ENCODE results near the gene DDIAS. TPM values are rescaled to one million over a fixed set of nuclear protein-coding genes. Genes with fewer than 3 reads are reported as not detected.

The DDIAS gene
- total and polyA plus RNA-seq, 2 donors (not counting 1 experiment from before 2014, with no cell fraction given): 1.7 to 3.3 TPM

GRCh38 chr11:82892611-82893169, 8.8 kb upstream of the DDIAS start:
- CTCF ChIA-PET: interaction anchor here (1.5 to 4.7 kb wide), 3 partner anchors 9 to 25 kb away, joined by 4 to 33 read pairs (median 22); partner anchors contain the start of gene DDIAS
- H3K27ac Mint-ChIP-seq: peak overlapping the region; percentile 63
- H3K9ac ChIP-seq (ENCODE audit: low read length): no peak overlapping the region
- WGBS (ENCODE audit: insufficient coverage): no CpG with 5 or more reads among the region's 2 CpGs
- DNase-seq (no peak), ATAC-seq (ENCODE audit: low read depth) (no peak)
- no peak overlapping the region for H3K4me3 ChIP-seq (ENCODE audit: control extremely low read depth in 1 of 5, extremely low read depth in 1 of 5, insufficient read depth in 1 of 5, low read depth in 2 of 5, low read length in 4 of 5)
- H3K4me3 Mint-ChIP-seq: no peak overlapping the region
- no peaks in the 10 kb centered on the region for H3K9me3 Mint-ChIP-seq (ENCODE audit: insufficient read depth)
- TF ChIP-seq EZH2 (IDR thresholded peaks at IDR 0.05; ENCODE audit: borderline replicate concordance, insufficient read depth, low read depth, low read length, poor library complexity, severe bottlenecking) (no peak), CTCF (IDR thresholded peaks at IDR 0.05) (no peak)
- H3K36me3 ChIP-seq (replicated peaks in 1 of 2; ENCODE audit: control extremely low read depth in 1 of 2, control insufficient read depth in 1 of 2, extremely low read depth in 1 of 2, insufficient read depth in 2 of 2, low read length in 1 of 2): peaks cover 0 to 4% of the 10 kb centered on the region in 2 experiments
- peaks cover 11% of the 10 kb centered on the region for H4K20me1 ChIP-seq (ENCODE audit: control insufficient read depth, insufficient read depth, low read length, poor library complexity, severe bottlenecking)
- H3K9me3 ChIP-seq (ENCODE audit: control extremely low read depth in 1 of 3, control insufficient read depth in 2 of 3, insufficient read depth in 1 of 3, low read length in 2 of 3): peaks cover 0 to 5% (median 5%) of the 10 kb centered on the region in 3 donors
- peaks cover 38% of the 10 kb centered on the region for H3K4me1 Mint-ChIP-seq
- no peak overlapping the region for H3K4me2 ChIP-seq (replicated peaks; ENCODE audit: low read depth, low read length, poor library complexity, severe bottlenecking)
- H2AFZ ChIP-seq (ENCODE audit: insufficient read depth, low read depth, low read length, poor library complexity, severe bottlenecking): no peak overlapping the region
- peaks cover 75% of the 10 kb centered on the region for H3K79me2 ChIP-seq (ENCODE audit: control insufficient read depth, insufficient read depth, low read length)
- H3K4me1 ChIP-seq (ENCODE audit: control insufficient read depth in 2 of 2, insufficient read depth in 2 of 2, low read length in 2 of 2): peaks cover 67 to 77% of the 10 kb centered on the region in 2 donors
- POLR2A ChIA-PET: no interaction called here
- intact Hi-C loops (cut with micrococcal nuclease): no loop called here
- no peaks in the 10 kb centered on the region for H3K27me3 ChIP-seq (replicated peaks in 1 of 4; ENCODE audit: control extremely low read depth in 1 of 4, control insufficient read depth in 3 of 4, insufficient read depth in 4 of 4, low read length in 3 of 4)
- peak overlapping the region in 1 of 2 donors; percentile 98 for H3K27ac ChIP-seq (ENCODE audit: low read length in 2 of 2)
- H3K27me3 Mint-ChIP-seq: no peaks in the 10 kb centered on the region

GRCh38 chr11:82895437-82896091, 6.0 kb upstream of the DDIAS start:
- H3K4me2 ChIP-seq (replicated peaks; ENCODE audit: low read depth, low read length, poor library complexity, severe bottlenecking): peak overlapping the region; percentile 69

More at GRCh38 chr11:82895437-82896091, 6.0 kb upstream of the DDIAS start:
- intact Hi-C loops (cut with micrococcal nuclease): loop anchor here (1.0 kb wide), 1 partner anchor 28 kb away; no protein-coding TSS in a partner anchor
- Mint-ChIP-seq H3K4me3 (peak overlapping the region; percentile 62), H3K27ac (peak overlapping the region; percentile 93), H3K9me3 (ENCODE audit: insufficient read depth) (no peaks in the 10 kb centered on the region), H3K4me1 (peaks cover 59% of the 10 kb centered on the region), H3K27me3 (no peaks in the 10 kb centered on the region)
- no peaks in the 10 kb centered on the region for H3K27me3 ChIP-seq (replicated peaks in 1 of 4; ENCODE audit: control extremely low read depth in 1 of 4, control insufficient read depth in 3 of 4, insufficient read depth in 4 of 4, low read length in 3 of 4)
- CTCF ChIA-PET: interaction anchor here (0.5 to 4.1 kb wide), 9 partner anchors 9 to 354 kb away, joined by 3 to 33 read pairs (median 4); no protein-coding TSS in a partner anchor
- TF ChIP-seq CTCF (IDR thresholded peaks at IDR 0.05) (no peak), EZH2 (IDR thresholded peaks at IDR 0.05; ENCODE audit: borderline replicate concordance, insufficient read depth, low read depth, low read length, poor library complexity, severe bottlenecking) (no peak)
- DNase-seq (peak; percentile 86), ATAC-seq (ENCODE audit: low read depth) (peak; percentile 50)
- H3K9me3 ChIP-seq (ENCODE audit: control extremely low read depth in 1 of 3, control insufficient read depth in 2 of 3, insufficient read depth in 1 of 3, low read length in 2 of 3): peaks cover 0 to 5% (median 5%) of the 10 kb centered on the region in 3 donors
- H3K4me1 ChIP-seq (ENCODE audit: control insufficient read depth in 2 of 2, insufficient read depth in 2 of 2, low read length in 2 of 2): peaks cover 64 to 73% of the 10 kb centered on the region in 2 donors
- H3K9ac ChIP-seq (ENCODE audit: low read length): peak overlapping the region; percentile 34
- POLR2A ChIA-PET: interaction anchor here (0.7 to 1.0 kb wide), 3 partner anchors 168 to 298 kb away, joined by 3 to 6 read pairs (median 3); partner anchors contain the start of genes ANKRD42 and PCF11
- peaks cover 0 to 2% of the 10 kb centered on the region in 2 experiments for H3K36me3 ChIP-seq (replicated peaks in 1 of 2; ENCODE audit: control extremely low read depth in 1 of 2, control insufficient read depth in 1 of 2, extremely low read depth in 1 of 2, insufficient read depth in 2 of 2, low read length in 1 of 2)
- H3K4me3 ChIP-seq (ENCODE audit: control extremely low read depth in 1 of 5, extremely low read depth in 1 of 5, insufficient read depth in 1 of 5, low read depth in 2 of 5, low read length in 4 of 5): peak overlapping the region in 2 of 5 experiments; percentile 11 to 47
- peaks cover 4% of the 10 kb centered on the region for H4K20me1 ChIP-seq (ENCODE audit: control insufficient read depth, insufficient read depth, low read length, poor library complexity, severe bottlenecking)
- H3K27ac ChIP-seq (ENCODE audit: low read length in 2 of 2): peak overlapping the region; percentile 70 to 98
- peak overlapping the region; percentile 61 for H2AFZ ChIP-seq (ENCODE audit: insufficient read depth, low read depth, low read length, poor library complexity, severe bottlenecking)
- H3K79me2 ChIP-seq (ENCODE audit: control insufficient read depth, insufficient read depth, low read length): peaks cover 71% of the 10 kb centered on the region
